Coronary artery (tissue), 2 donors: ENCODE measurements around the gene VPS26C.

ENCODE experiments used
- DNase-seq: peaks from one replicate; pipeline ENCODE4 v3.0.0-alpha.2; 2017; ENCODE audit warnings: low spot score
- H3K27ac ChIP-seq, 2 donors: fragments of 200-600 bp; sonication (generic); one replicate each; pipeline ENCODE4 v1.5.1; 2016 to 2019
- H3K4me3 ChIP-seq: fragments of 200-600 bp; sonication (generic); 2 replicates; pipeline ENCODE4 v1.5.1; 2016; ENCODE audit warnings: mild to moderate bottlenecking, moderate library complexity
- CTCF ChIP-seq: fragments of 200-600 bp; sonication (generic); IDR thresholded peaks from one replicate; pipeline ENCODE4 v1.5.1; 2019; ENCODE audit warnings: antibody characterized with exemption

The VPS26C gene

GRCh38 chr21:37208741-37209225, 58.4 kb downstream of the VPS26C start:
- no peak overlapping the region for H3K4me3 ChIP-seq
- no peak overlapping the region for H3K27ac ChIP-seq
- no peak for TF ChIP-seq CTCF
- DNase-seq: no peak

- Histone ChIP-seq H3K27ac (peak overlapping the region; percentile 60 to 78), H3K4me3 (peak overlapping the region; percentile 57)
- DNase-seq: peak; percentile 87
- TF ChIP-seq CTCF: no peak
Measured at GRCh38 chr21:37208056-37208721, 58.9 kb downstream of the VPS26C start.

GRCh38 chr21:37207441-37208009, 59.6 kb downstream of the VPS26C start:
- H3K27ac ChIP-seq: peak overlapping the region; percentile 60 to 78
- no peak for DNase-seq
- TF ChIP-seq CTCF: no peak
- H3K4me3 ChIP-seq: peak overlapping the region; percentile 57

- no peak for TF ChIP-seq CTCF
- peak overlapping the region in 1 of 2 donors; percentile 60 for H3K27ac ChIP-seq
- no peak for DNase-seq
- no peak overlapping the region for H3K4me3 ChIP-seq
Measured at GRCh38 chr21:37206496-37206895, 60.6 kb downstream of the VPS26C start.

GRCh38 chr21:37204580-37204979, 62.6 kb downstream of the VPS26C start:
- TF ChIP-seq CTCF: no peak
- no peak overlapping the region for H3K27ac ChIP-seq
- no peak for DNase-seq
- no peak overlapping the region for H3K4me3 ChIP-seq

- no peak for TF ChIP-seq CTCF
- Histone ChIP-seq H3K27ac (no peak overlapping the region), H3K4me3 (no peak overlapping the region)
- DNase-seq: no peak
Measured at GRCh38 chr21:37202221-37203110, 64.7 kb downstream of the VPS26C start.
